Astrocyte (in vitro differentiated cells and primary cell): ENCODE results near the gene THRB. TPM values are rescaled to one million over a fixed set of nuclear protein-coding genes. Genes with fewer than 3 reads are reported as not detected.

Experiments
- DNase-seq: peaks from one replicate; pipeline ENCODE4 v3.0.0-alpha.2; 2010; ENCODE audit warnings: low read depth
- FAIRE-seq: peaks from 2 replicates; lab custom pipeline; 2011; peaks lifted over from hg19 to GRCh38; lab: Jason Lieb, UNC
- H2AFZ ChIP-seq: 2 replicates; pipeline ENCODE4 v1.6.0; 2012; ENCODE audit warnings: low read depth, low read length, inconsistent platforms
- H3K27ac ChIP-seq: 2 replicates; pipeline ENCODE4 v1.5.1; 2011; ENCODE audit warnings: low read depth, low read length, inconsistent platforms
- H3K27me3 ChIP-seq: 2 replicates; pipeline ENCODE4 v1.6.0; 2011; ENCODE audit warnings: low read length, inconsistent platforms; ENCODE audit not compliant: insufficient read depth
- H3K36me3 ChIP-seq: 2 replicates; pipeline ENCODE4 v1.5.1; 2011; ENCODE audit warnings: low read length, inconsistent platforms; ENCODE audit not compliant: insufficient read depth
- H3K4me1 ChIP-seq: 2 replicates; pipeline ENCODE4 v1.5.1; 2011; ENCODE audit warnings: low read length, inconsistent platforms; ENCODE audit not compliant: insufficient read depth
- H3K4me2 ChIP-seq: 2 replicates; pipeline ENCODE4 v1.6.0; 2012; ENCODE audit warnings: low read length, inconsistent platforms
- H3K4me3 ChIP-seq: 2 replicates; pipeline ENCODE4 v1.5.1; 2011; ENCODE audit warnings: low read depth, mild to moderate bottlenecking, low read length, inconsistent platforms; ENCODE audit not compliant: insufficient read depth
- H3K79me2 ChIP-seq: 2 replicates; pipeline ENCODE4 v1.6.0; 2012; ENCODE audit warnings: mild to moderate bottlenecking, low read length, inconsistent platforms; ENCODE audit not compliant: insufficient read depth
- H3K9ac ChIP-seq: 2 replicates; pipeline ENCODE4 v1.6.0; 2012; ENCODE audit warnings: mild to moderate bottlenecking, low read length, inconsistent platforms
- H3K9me3 ChIP-seq: 2 replicates; pipeline ENCODE4 v1.5.1; 2012; ENCODE audit warnings: low read depth, mild to moderate bottlenecking, low read length, inconsistent platforms; ENCODE audit not compliant: insufficient read depth
- H4K20me1 ChIP-seq: 2 replicates; pipeline ENCODE4 v1.6.0; 2012; ENCODE audit warnings: low read length, inconsistent platforms; ENCODE audit not compliant: insufficient read depth
- H3K27ac Mint-ChIP-seq: one replicate; pipeline ENCODE4 v1.8.0; 2021; ENCODE audit warnings: mild to moderate bottlenecking, mixed read lengths; ENCODE audit not compliant: unreplicated experiment
- H3K27me3 Mint-ChIP-seq: one replicate; pipeline ENCODE4 v1.8.0; 2021; ENCODE audit warnings: low read depth, mixed read lengths; ENCODE audit not compliant: unreplicated experiment
- H3K36me3 Mint-ChIP-seq: one replicate; pipeline ENCODE4 v1.8.0; 2021; ENCODE audit warnings: low read depth, mixed read lengths; ENCODE audit not compliant: unreplicated experiment
- H3K4me1 Mint-ChIP-seq: one replicate; pipeline ENCODE4 v1.8.0; 2021; ENCODE audit warnings: low read depth, mixed read lengths; ENCODE audit not compliant: unreplicated experiment
- H3K4me3 Mint-ChIP-seq: one replicate; pipeline ENCODE4 v1.8.0; 2021; ENCODE audit warnings: mild to moderate bottlenecking, moderate library complexity, mixed read lengths; ENCODE audit not compliant: unreplicated experiment
- H3K9me3 Mint-ChIP-seq: one replicate; pipeline ENCODE4 v1.8.0; 2021; ENCODE audit warnings: mild to moderate bottlenecking, mixed read lengths; ENCODE audit not compliant: unreplicated experiment
- CTCF ChIP-seq: IDR thresholded peaks from 2 replicates; pipeline ENCODE4 v1.5.1; 2011; ENCODE audit warnings: low read depth, mild to moderate bottlenecking, inconsistent platforms, low read length, moderate library complexity; ENCODE audit not compliant: insufficient read depth
- EZH2 ChIP-seq: IDR thresholded peaks from 2 replicates; pipeline ENCODE4 v1.6.1; 2012; ENCODE audit warnings: mild to moderate bottlenecking, low read length, inconsistent platforms; ENCODE audit not compliant: insufficient read depth
- total RNA-seq: library from RNA; stranded (reverse); gene quantifications from 2 replicates; pipeline ENCODE4 v1.2.1, GENCODE V29; 2021

THRB gene
- total RNA-seq, 1 donor from 2014 or later, result 8.5 TPM

- Histone ChIP-seq H3K4me1 (no peaks in the 10 kb centered on the region), H3K27me3 (no peaks in the 10 kb centered on the region), H3K9me3 (no peaks in the 10 kb centered on the region), H2AFZ (no peak overlapping the region), H3K36me3 (no peaks in the 10 kb centered on the region), H3K79me2 (no peaks in the 10 kb centered on the region), H4K20me1 (no peaks in the 10 kb centered on the region), H3K4me3 (no peak overlapping the region), H3K27ac (no peak overlapping the region), H3K4me2 (no peak overlapping the region), H3K9ac (no peak overlapping the region)
- Mint-ChIP-seq H3K27me3 (no peaks in the 10 kb centered on the region), H3K4me1 (peaks cover 17% of the 10 kb centered on the region), H3K4me3 (no peak overlapping the region), H3K36me3 (no peaks in the 10 kb centered on the region), H3K9me3 (no peaks in the 10 kb centered on the region), H3K27ac (no peak overlapping the region)
- DNase-seq (no peak), FAIRE-seq (no peak)
- TF ChIP-seq CTCF (no peak), EZH2 (no peak)
Measured at GRCh38 chr3:24377218-24377993, 117.2 kb downstream of the THRB start.

- Mint-ChIP-seq H3K9me3 (no peaks in the 10 kb centered on the region), H3K27me3 (no peaks in the 10 kb centered on the region), H3K27ac (no peak overlapping the region), H3K4me1 (peaks cover 17% of the 10 kb centered on the region), H3K36me3 (no peaks in the 10 kb centered on the region), H3K4me3 (no peak overlapping the region)
- TF ChIP-seq CTCF (no peak), EZH2 (no peak)
- H3K27ac ChIP-seq, result no peak overlapping the region
- no peak overlapping the region for H2AFZ ChIP-seq
- H3K27me3 ChIP-seq, result no peaks in the 10 kb centered on the region
- no peak for FAIRE-seq
- no peak for DNase-seq
- H3K4me3 ChIP-seq, result no peak overlapping the region
- H3K36me3 ChIP-seq, result no peaks in the 10 kb centered on the region
- H3K4me1 ChIP-seq, result no peaks in the 10 kb centered on the region
- H3K4me2 ChIP-seq, result no peak overlapping the region
- no peaks in the 10 kb centered on the region for H3K79me2 ChIP-seq
- H3K9me3 ChIP-seq, result no peaks in the 10 kb centered on the region
- H3K9ac ChIP-seq, result no peak overlapping the region
- H4K20me1 ChIP-seq, result no peaks in the 10 kb centered on the region
Measured at GRCh38 chr3:24375947-24376384, 118.7 kb downstream of the THRB start.

- Histone ChIP-seq H3K27ac (no peak overlapping the region), H3K36me3 (no peaks in the 10 kb centered on the region), H3K4me3 (no peak overlapping the region), H4K20me1 (no peaks in the 10 kb centered on the region), H2AFZ (no peak overlapping the region), H3K79me2 (no peaks in the 10 kb centered on the region), H3K4me2 (no peak overlapping the region), H3K4me1 (no peaks in the 10 kb centered on the region), H3K9ac (no peak overlapping the region), H3K9me3 (no peaks in the 10 kb centered on the region), H3K27me3 (no peaks in the 10 kb centered on the region)
- no peaks in the 10 kb centered on the region for H3K27me3 Mint-ChIP-seq
- TF ChIP-seq CTCF (no peak), EZH2 (no peak)
- H3K27ac Mint-ChIP-seq, result no peak overlapping the region
- H3K4me1 Mint-ChIP-seq, result peaks cover 17% of the 10 kb centered on the region
- FAIRE-seq (no peak), DNase-seq (no peak)
- H3K4me3 Mint-ChIP-seq, result no peak overlapping the region
- no peaks in the 10 kb centered on the region for H3K9me3 Mint-ChIP-seq
- no peaks in the 10 kb centered on the region for H3K36me3 Mint-ChIP-seq
Measured at GRCh38 chr3:24374801-24375200, 119.8 kb downstream of the THRB start.
